ENCODE results near the gene CCNO. TPM values are rescaled to one million over a fixed set of nuclear protein-coding genes. Genes with fewer than 3 reads are reported as not detected.

CCNO gene
- total and polyA plus RNA-seq, 10 of the 15 experiments (the other 5 are each of a cell fraction or from before 2014, with no cell fraction given) = 0.05 TPM; not detected in 9

GRCh38 chr5:55187370-55187769 is 46.0 kb downstream of the CCNO start:
- POLR2A ChIA-PET = interaction anchor here (0.5 kb wide), 1 partner anchor 35 kb away, joined by 5 read pairs; no protein-coding TSS in a partner anchor
- RAD21 ChIA-PET (ENCODE audit: unreplicated experiment) = interaction anchor here (1.5 kb wide), 1 partner anchor 505 kb away, joined by 3 read pairs; no protein-coding TSS in a partner anchor
- FAIRE-seq (no peak), ATAC-seq (no peak), DNase-seq (ENCODE audit: low read depth, low spot score) (no peak)
- Histone ChIP-seq H3K9ac (ENCODE audit: control insufficient read depth, insufficient read depth, low read length) (no peak overlapping the region), H3K4me2 (ENCODE audit: control insufficient read depth, insufficient read depth) (no peak overlapping the region), H3K4me3 (no peak overlapping the region), H4K20me1 (ENCODE audit: control insufficient read depth, insufficient read depth) (no peaks in the 10 kb centered on the region), H3K27me3 (replicated peaks in 1 of 2; ENCODE audit: control insufficient read depth in 2 of 2, insufficient read depth in 2 of 2, low read length in 1 of 2) (peaks cover 0 to 2% of the 10 kb centered on the region in 2 experiments; a peak in 1 of 4 replicates), H3K4me1 (ENCODE audit: control insufficient read depth, insufficient read depth, low read length) (no peaks in the 10 kb centered on the region), H3K9me3 (replicated peaks; ENCODE audit: control insufficient read depth, insufficient read depth, low read length) (no peaks in the 10 kb centered on the region), H3K27ac (ENCODE audit: control insufficient read depth, insufficient read depth) (no peak overlapping the region), H3K36me3 (ENCODE audit: control insufficient read depth in 2 of 2, insufficient read depth in 2 of 2, low read length in 1 of 2) (no peaks in the 10 kb centered on the region), H3K79me2 (ENCODE audit: control insufficient read depth, insufficient read depth, low read length) (no peaks in the 10 kb centered on the region), H2AFZ (ENCODE audit: control insufficient read depth, low read depth, low read length) (no peak overlapping the region)
- WGBS (ENCODE audit: insufficient coverage, insufficient replicate concordance, low lambda C conversion rate, missing lambda C conversion rate) = 0% methylated on average over 4 of the region's 4 CpGs
- BruUV-seq (replicated peaks) = no TSS peak
- in situ Hi-C loops (cut with MboI) = no loop called here
- intact Hi-C loops (cut with micrococcal nuclease; ENCODE audit: unreplicated experiment) = no loop called here
- CTCF ChIA-PET = interaction anchor here (0.6 to 1.0 kb wide), 3 partner anchors 15 to 1153 kb away, joined by 3 read pairs; no protein-coding TSS in a partner anchor
- SMC1A ChIA-PET (ENCODE audit: uncharacterized antibody, unreplicated experiment) = no interaction called here
- TF ChIP-seq NFYB (IDR thresholded peaks at IDR 0.05; ENCODE audit: insufficient read depth, low read depth, low read length) (no peak), ATF2 (IDR thresholded peaks at IDR 0.05; ENCODE audit: low read length) (no peak), CHD4 (IDR thresholded peaks at IDR 0.05) (no peak), SMAD5 (IDR thresholded peaks at IDR 0.05; ENCODE audit: low read depth) (no peak), WRNIP1 (IDR thresholded peaks at IDR 0.05; ENCODE audit: borderline replicate concordance, low read depth, low read length) (no peak), NR2C2 (IDR thresholded peaks at IDR 0.05; ENCODE audit: borderline replicate concordance, control insufficient read depth, insufficient read length, low read depth) (no peak), ZNF687 (IDR thresholded peaks at IDR 0.05) (no peak)

Other genes with a start within 250 kb of the CCNO start
Only the 7 nearest of the 8 such genes appear.
- gene GZMK, start 209.4 kb downstream of the CCNO start, total RNA-seq (2014; rRNA removed) = not detected in 2 replicates
- gene GZMK, start 209.4 kb downstream of the CCNO start, total RNA-seq (2014; rRNA removed; fragmentation: Illumina TruSeq; extraction: Trizol) = not detected in 2 replicates
- gene GZMK, start 209.4 kb downstream of the CCNO start, total RNA-seq (2021) = not detected in 2 replicates
- gene GZMK, start 209.4 kb downstream of the CCNO start, polyA plus RNA-seq (2011; rRNA removed) = 0.72 and 1.5 TPM in 2 replicates
- not detected in 2 replicates for gene GZMK, start 209.4 kb downstream of the CCNO start, polyA plus RNA-seq (2014; fragmentation: Illumina TruSeq; extraction: Trizol)
- gene GZMK, start 209.4 kb downstream of the CCNO start, polyA plus RNA-seq (2014; fragmentation: Nextera tagmentation; extraction: Ambion mirVana) = not detected
- gene GZMK, start 209.4 kb downstream of the CCNO start, polyA plus RNA-seq (2014; rRNA removed) = not detected in 2 replicates
- not detected for gene GZMK, start 209.4 kb downstream of the CCNO start, polyA plus RNA-seq (2016; fragmentation: Nextera tagmentation; extraction: Ambion mirVana)
- not detected in 2 replicates for gene GZMA, start 131.0 kb downstream of the CCNO start, total RNA-seq (2014; rRNA removed)
- not detected in 2 replicates for gene GZMA, start 131.0 kb downstream of the CCNO start, total RNA-seq (2014; rRNA removed; fragmentation: Illumina TruSeq; extraction: Trizol)
- not detected in 2 replicates for gene GZMA, start 131.0 kb downstream of the CCNO start, total RNA-seq (2021)
- gene GZMA, start 131.0 kb downstream of the CCNO start, polyA plus RNA-seq (2011; rRNA removed) = 0.18 and 0.20 TPM in 2 replicates
- not detected in 2 replicates for gene GZMA, start 131.0 kb downstream of the CCNO start, polyA plus RNA-seq (2014; fragmentation: Illumina TruSeq; extraction: Trizol)
- gene GZMA, start 131.0 kb downstream of the CCNO start, polyA plus RNA-seq (2014; fragmentation: Nextera tagmentation; extraction: Ambion mirVana) = not detected
- gene GZMA, start 131.0 kb downstream of the CCNO start, polyA plus RNA-seq (2014; rRNA removed) = not detected in 2 replicates
- gene GZMA, start 131.0 kb downstream of the CCNO start, polyA plus RNA-seq (2016; fragmentation: Nextera tagmentation; extraction: Ambion mirVana) = not detected
- gene GPX8, start 73.4 kb downstream of the CCNO start, total RNA-seq (2014; rRNA removed) = not detected in 2 replicates
- not detected in 2 replicates for gene GPX8, start 73.4 kb downstream of the CCNO start, total RNA-seq (2014; rRNA removed; fragmentation: Illumina TruSeq; extraction: Trizol)
- gene GPX8, start 73.4 kb downstream of the CCNO start, total RNA-seq (2021) = not detected in 2 replicates
- not detected in 2 replicates for gene GPX8, start 73.4 kb downstream of the CCNO start, polyA plus RNA-seq (2011; rRNA removed)
- not detected in 2 replicates for gene GPX8, start 73.4 kb downstream of the CCNO start, polyA plus RNA-seq (2014; fragmentation: Illumina TruSeq; extraction: Trizol)
- not detected for gene GPX8, start 73.4 kb downstream of the CCNO start, polyA plus RNA-seq (2014; fragmentation: Nextera tagmentation; extraction: Ambion mirVana)
- gene GPX8, start 73.4 kb downstream of the CCNO start, polyA plus RNA-seq (2014; rRNA removed) = not detected in 2 replicates
- gene GPX8, start 73.4 kb downstream of the CCNO start, polyA plus RNA-seq (2016; fragmentation: Nextera tagmentation; extraction: Ambion mirVana) = under 1 TPM in 1 of 2 experiments, not detected in 1; 0.11 TPM
- not detected in 2 replicates for gene CDC20B, start 60.4 kb downstream of the CCNO start, total RNA-seq (2014; rRNA removed)
- not detected in 2 replicates for gene CDC20B, start 60.4 kb downstream of the CCNO start, total RNA-seq (2014; rRNA removed; fragmentation: Illumina TruSeq; extraction: Trizol)
- not detected in 2 replicates for gene CDC20B, start 60.4 kb downstream of the CCNO start, total RNA-seq (2021)
- gene CDC20B, start 60.4 kb downstream of the CCNO start, polyA plus RNA-seq (2011; rRNA removed) = 0.11 TPM in 1 of 2 replicates, not detected in the other
- not detected in 2 replicates for gene CDC20B, start 60.4 kb downstream of the CCNO start, polyA plus RNA-seq (2014; fragmentation: Illumina TruSeq; extraction: Trizol)
- not detected for gene CDC20B, start 60.4 kb downstream of the CCNO start, polyA plus RNA-seq (2014; fragmentation: Nextera tagmentation; extraction: Ambion mirVana)
- not detected in 2 replicates for gene CDC20B, start 60.4 kb downstream of the CCNO start, polyA plus RNA-seq (2014; rRNA removed)
- gene CDC20B, start 60.4 kb downstream of the CCNO start, polyA plus RNA-seq (2016; fragmentation: Nextera tagmentation; extraction: Ambion mirVana) = under 1 TPM in 1 of 2 experiments, not detected in 1; 0.05 TPM
- not detected in 2 replicates for gene MCIDAS, start 6.3 kb downstream of the CCNO start, total RNA-seq (2014; rRNA removed)
- gene MCIDAS, start 6.3 kb downstream of the CCNO start, total RNA-seq (2014; rRNA removed; fragmentation: Illumina TruSeq; extraction: Trizol) = not detected in 2 replicates
- not detected in 2 replicates for gene MCIDAS, start 6.3 kb downstream of the CCNO start, total RNA-seq (2021)
- not detected in 2 replicates for gene MCIDAS, start 6.3 kb downstream of the CCNO start, polyA plus RNA-seq (2011; rRNA removed)
- not detected in 2 replicates for gene MCIDAS, start 6.3 kb downstream of the CCNO start, polyA plus RNA-seq (2014; fragmentation: Illumina TruSeq; extraction: Trizol)
- gene MCIDAS, start 6.3 kb downstream of the CCNO start, polyA plus RNA-seq (2014; fragmentation: Nextera tagmentation; extraction: Ambion mirVana) = not detected
- gene MCIDAS, start 6.3 kb downstream of the CCNO start, polyA plus RNA-seq (2014; rRNA removed) = not detected in 2 replicates
- gene MCIDAS, start 6.3 kb downstream of the CCNO start, polyA plus RNA-seq (2016; fragmentation: Nextera tagmentation; extraction: Ambion mirVana) = not detected
- 16.7 and 20.1 TPM in 2 replicates for gene DHX29, start 74.1 kb upstream of the CCNO start, total RNA-seq (2014; rRNA removed)
- 23.1 and 25.9 TPM in 2 replicates for gene DHX29, start 74.1 kb upstream of the CCNO start, total RNA-seq (2014; rRNA removed; fragmentation: Illumina TruSeq; extraction: Trizol)
- 17.0 and 17.7 TPM in 2 replicates for gene DHX29, start 74.1 kb upstream of the CCNO start, total RNA-seq (2021)
- gene DHX29, start 74.1 kb upstream of the CCNO start, polyA plus RNA-seq (2011; rRNA removed) = 5.3 and 7.9 TPM in 2 replicates
- gene DHX29, start 74.1 kb upstream of the CCNO start, polyA plus RNA-seq (2014; fragmentation: Illumina TruSeq; extraction: Trizol) = 23.2 and 27.3 TPM in 2 replicates
- gene DHX29, start 74.1 kb upstream of the CCNO start, polyA plus RNA-seq (2014; fragmentation: Nextera tagmentation; extraction: Ambion mirVana) = 1 to 10 TPM; 5.8 to 9.5 TPM
- gene DHX29, start 74.1 kb upstream of the CCNO start, polyA plus RNA-seq (2014; rRNA removed) = 9.6 and 10.6 TPM in 2 replicates
- 10 to 100 TPM; 39.6 to 49.1 TPM for gene DHX29, start 74.1 kb upstream of the CCNO start, polyA plus RNA-seq (2016; fragmentation: Nextera tagmentation; extraction: Ambion mirVana)
- gene MTREX, start 74.4 kb upstream of the CCNO start, total RNA-seq (2014; rRNA removed) = 43.0 and 75.1 TPM in 2 replicates
- 102 TPM in 2 replicates for gene MTREX, start 74.4 kb upstream of the CCNO start, total RNA-seq (2014; rRNA removed; fragmentation: Illumina TruSeq; extraction: Trizol)
- gene MTREX, start 74.4 kb upstream of the CCNO start, total RNA-seq (2021) = 66.2 and 74.0 TPM in 2 replicates
- gene MTREX, start 74.4 kb upstream of the CCNO start, polyA plus RNA-seq (2011; rRNA removed) = 62.9 and 139 TPM in 2 replicates
- gene MTREX, start 74.4 kb upstream of the CCNO start, polyA plus RNA-seq (2014; fragmentation: Illumina TruSeq; extraction: Trizol) = 67.9 and 68.9 TPM in 2 replicates
- 10 to 100 TPM; 20.1 to 26.1 TPM for gene MTREX, start 74.4 kb upstream of the CCNO start, polyA plus RNA-seq (2014; fragmentation: Nextera tagmentation; extraction: Ambion mirVana)
- 38.8 and 51.3 TPM in 2 replicates for gene MTREX, start 74.4 kb upstream of the CCNO start, polyA plus RNA-seq (2014; rRNA removed)
- gene MTREX, start 74.4 kb upstream of the CCNO start, polyA plus RNA-seq (2016; fragmentation: Nextera tagmentation; extraction: Ambion mirVana) = 10 to 100 TPM; 38.7 to 46.6 TPM

All from GM12878 (cell line).